HepG2 (cell line): ENCODE results near the gene CYSRT1. TPM values are rescaled to one million over a fixed set of nuclear protein-coding genes. Genes with fewer than 3 reads are reported as not detected.

Experiments
- DMAP1 ChIP-seq: IDR thresholded peaks from 2 replicates; pipeline ENCODE4 v1.6.1; 2016
- EZH2 ChIP-seq: conservative IDR thresholded peaks from 2 replicates; pipeline ENCODE4 v1.6.1; 2012; ENCODE audit warnings: mild to moderate bottlenecking, low read depth, low read length, moderate library complexity
- HNRNPUL1 ChIP-seq: fragments of 200-400 bp; formaldehyde crosslinking; IDR thresholded peaks from 2 replicates; pipeline ENCODE4 v1.6.1; 2017; ENCODE audit warnings: low read depth, mild to moderate bottlenecking, low read length, moderate library complexity
- HOXA9 ChIP-seq: sonication (generic); formaldehyde crosslinking; IDR thresholded peaks from 2 replicates; pipeline ENCODE4 v1.8.1; 2022; ENCODE audit warnings: missing genetic modification reagents, mild to moderate bottlenecking, moderate library complexity, borderline replicate concordance
- NR1H2 ChIP-seq: sonication (generic); formaldehyde crosslinking; IDR thresholded peaks from 2 replicates; pipeline ENCODE4 v1.8.1; 2022; ENCODE audit warnings: low read depth, missing genetic modification reagents, borderline replicate concordance
- PAWR ChIP-seq: sonication (generic); formaldehyde crosslinking; IDR thresholded peaks from 2 replicates; pipeline ENCODE4 v1.4.0; 2020; ENCODE audit warnings: missing genetic modification reagents, mild to moderate bottlenecking, borderline replicate concordance
- PTBP1 ChIP-seq: fragments of 200-400 bp; formaldehyde crosslinking; IDR thresholded peaks from 2 replicates; pipeline ENCODE4 v1.6.1; 2018; ENCODE audit warnings: low read length, low read depth; ENCODE audit not compliant: poor library complexity, severe bottlenecking
- RBFOX2 ChIP-seq: fragments of 200-400 bp; formaldehyde crosslinking; IDR thresholded peaks from 2 replicates; pipeline ENCODE4 v1.6.1; 2017; ENCODE audit warnings: low read depth, mild to moderate bottlenecking, low read length
- SAFB2 ChIP-seq: sonication (generic); formaldehyde crosslinking; IDR thresholded peaks from 2 replicates; pipeline ENCODE4 v1.5.1; 2020; ENCODE audit warnings: missing genetic modification reagents, low read depth, mild to moderate bottlenecking, borderline replicate concordance
- ZNF12 ChIP-seq: sonication (generic); formaldehyde crosslinking; IDR thresholded peaks from 2 replicates; pipeline ENCODE4 v1.5.0; 2020; ENCODE audit warnings: missing genetic modification reagents
- ZNF24 ChIP-seq: fragments of 450-650 bp; IDR thresholded peaks from 2 replicates; pipeline ENCODE4 v1.6.1; 2017; ENCODE audit warnings: antibody characterized with exemption, mild to moderate bottlenecking
- ZNF510 ChIP-seq: sonication (generic); formaldehyde crosslinking; IDR thresholded peaks from 2 replicates; pipeline ENCODE4 v1.4.0; 2020; ENCODE audit warnings: low read depth, mild to moderate bottlenecking, missing genetic modification reagents
- ZNF816 ChIP-seq: sonication (generic); formaldehyde crosslinking; IDR thresholded peaks from 2 replicates; pipeline ENCODE4 v1.8.0; 2022; ENCODE audit warnings: missing genetic modification reagents, mild to moderate bottlenecking, borderline replicate concordance
- polyA plus RNA-seq, 8 experiments: library from polyadenylated mRNA; depleted of rRNA in 3 of 8; stranded (reverse) in 7 of 8; unstranded in 1 of 8; fragments of >200 nt; fragmentation: Illumina TruSeq in 4 of 8; extraction: Trizol in 4 of 8; gene quantifications; 2 replicates each; pipeline versions ENCODE4 v1.2.1 to v1.2.3, GENCODE V29; 2011 to 2016; ENCODE audit warnings: low read depth in 4 of 8, missing spikeins in 1 of 8, mixed read lengths in 1 of 8; ENCODE audit not compliant: insufficient read depth in 1 of 8
- total RNA-seq, 5 experiments: library from RNA; depleted of rRNA; stranded (reverse); fragments of >200 nt; fragmentation: Illumina TruSeq; extraction: Trizol; gene quantifications; 2 replicates each; pipeline ENCODE4 v1.2.3, GENCODE V29; 2016; ENCODE audit warnings: low read depth in 1 of 5
- TF ChIP-seq, protein P1 (sequence below): sonication (generic); formaldehyde crosslinking; IDR thresholded peaks from 2 replicates; pipeline ENCODE4 v1.8.0; 2022; ENCODE audit warnings: missing genetic modification reagents, low read depth, mild to moderate bottlenecking, borderline replicate concordance
- TF ChIP-seq, protein P2 (sequence below): fragments of 450-650 bp; IDR thresholded peaks from 2 replicates; pipeline ENCODE4 v1.6.1; 2016
- TF ChIP-seq, protein P3 (sequence below): sonication (generic); formaldehyde crosslinking; IDR thresholded peaks from 2 replicates; pipeline ENCODE4 v1.8.0; 2022; ENCODE audit warnings: missing genetic modification reagents, mild to moderate bottlenecking, moderate library complexity, borderline replicate concordance
- TF ChIP-seq, protein P4 (sequence below): sonication (generic); formaldehyde crosslinking; IDR thresholded peaks from 2 replicates; pipeline ENCODE4 v1.4.0; 2020; ENCODE audit warnings: missing genetic modification reagents, borderline replicate concordance
- TF ChIP-seq, protein P5 (sequence below): sonication (generic); formaldehyde crosslinking; IDR thresholded peaks from 2 replicates; pipeline ENCODE4 v1.4.0; 2020; ENCODE audit warnings: missing genetic modification reagents

CYSRT1 gene
- total and polyA plus RNA-seq, 2 of the 13 experiments (the other 11 are each of a cell fraction or from before 2014, with no cell fraction given), result 1.5 to 2.1 TPM

DNA sequence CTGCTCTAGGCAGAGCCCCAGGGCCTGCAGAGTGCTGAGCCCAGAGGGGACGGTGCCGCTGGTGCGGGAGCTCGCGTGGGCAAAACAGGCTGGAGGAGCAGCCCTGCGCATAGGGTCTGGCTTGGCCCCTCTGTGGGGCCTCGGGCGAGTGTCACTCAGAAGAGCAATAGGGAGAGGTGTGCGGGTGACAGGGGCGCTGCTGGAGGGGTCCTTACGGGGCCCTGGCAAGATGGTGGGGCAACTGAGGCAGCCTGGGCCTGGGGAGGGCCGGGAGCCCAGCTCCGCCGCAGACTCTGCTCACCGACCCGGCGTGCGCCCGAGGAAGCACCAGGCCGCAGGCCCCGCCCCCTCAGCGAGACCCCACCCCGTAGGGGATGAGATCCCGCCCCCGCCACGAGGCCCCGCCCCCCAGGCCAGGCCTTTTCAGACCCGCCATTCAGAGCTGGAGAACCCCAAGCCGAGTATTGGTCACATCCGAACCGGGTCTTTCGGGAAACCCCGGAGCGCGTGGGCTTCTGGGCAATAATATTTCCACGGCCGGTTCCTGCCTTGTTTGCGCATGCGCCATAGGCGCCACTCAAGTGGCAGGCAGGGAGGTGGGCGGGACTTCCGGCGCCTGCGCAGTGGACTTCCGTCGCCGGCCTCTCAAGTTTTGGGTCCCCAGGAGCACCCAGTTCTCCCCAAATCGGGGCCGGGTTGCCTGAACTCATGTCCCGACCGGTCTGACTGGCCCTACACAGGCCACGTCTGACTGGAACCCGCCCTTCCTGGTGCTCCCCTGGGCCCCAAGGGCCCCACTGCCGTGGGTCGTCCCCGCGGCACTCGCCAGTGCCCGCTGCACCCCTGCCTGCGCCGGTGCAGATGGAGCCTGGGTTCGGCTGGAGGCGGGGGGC lies 1.6 kb upstream of the CYSRT1 start (continued):
- TF ChIP-seq, protein P1, sequence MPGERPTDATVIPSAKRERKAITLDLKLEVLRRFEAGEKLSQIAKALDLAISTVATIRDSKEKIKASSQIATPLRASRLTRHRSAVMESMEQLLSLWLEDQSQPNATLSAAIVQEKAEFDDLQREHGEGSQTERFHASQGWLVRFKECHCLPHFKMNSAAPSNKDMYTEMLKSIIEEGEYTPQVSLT (CRISPR knock-in tag), result no peak
- TF ChIP-seq, protein P2, sequence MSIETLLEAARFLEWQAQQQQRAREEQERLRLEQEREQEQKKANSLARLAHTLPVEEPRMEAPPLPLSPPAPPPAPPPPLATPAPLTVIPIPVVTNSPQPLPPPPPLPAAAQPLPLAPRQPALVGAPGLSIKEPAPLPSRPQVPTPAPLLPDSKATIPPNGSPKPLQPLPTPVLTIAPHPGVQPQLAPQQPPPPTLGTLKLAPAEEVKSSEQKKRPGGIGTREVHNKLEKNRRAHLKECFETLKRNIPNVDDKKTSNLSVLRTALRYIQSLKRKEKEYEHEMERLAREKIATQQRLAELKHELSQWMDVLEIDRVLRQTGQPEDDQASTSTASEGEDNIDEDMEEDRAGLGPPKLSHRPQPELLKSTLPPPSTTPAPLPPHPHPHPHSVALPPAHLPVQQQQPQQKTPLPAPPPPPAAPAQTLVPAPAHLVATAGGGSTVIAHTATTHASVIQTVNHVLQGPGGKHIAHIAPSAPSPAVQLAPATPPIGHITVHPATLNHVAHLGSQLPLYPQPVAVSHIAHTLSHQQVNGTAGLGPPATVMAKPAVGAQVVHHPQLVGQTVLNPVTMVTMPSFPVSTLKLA, result peak; percentile 39; the same call in 1 of the 2 replicates
- TF ChIP-seq, protein P3, sequence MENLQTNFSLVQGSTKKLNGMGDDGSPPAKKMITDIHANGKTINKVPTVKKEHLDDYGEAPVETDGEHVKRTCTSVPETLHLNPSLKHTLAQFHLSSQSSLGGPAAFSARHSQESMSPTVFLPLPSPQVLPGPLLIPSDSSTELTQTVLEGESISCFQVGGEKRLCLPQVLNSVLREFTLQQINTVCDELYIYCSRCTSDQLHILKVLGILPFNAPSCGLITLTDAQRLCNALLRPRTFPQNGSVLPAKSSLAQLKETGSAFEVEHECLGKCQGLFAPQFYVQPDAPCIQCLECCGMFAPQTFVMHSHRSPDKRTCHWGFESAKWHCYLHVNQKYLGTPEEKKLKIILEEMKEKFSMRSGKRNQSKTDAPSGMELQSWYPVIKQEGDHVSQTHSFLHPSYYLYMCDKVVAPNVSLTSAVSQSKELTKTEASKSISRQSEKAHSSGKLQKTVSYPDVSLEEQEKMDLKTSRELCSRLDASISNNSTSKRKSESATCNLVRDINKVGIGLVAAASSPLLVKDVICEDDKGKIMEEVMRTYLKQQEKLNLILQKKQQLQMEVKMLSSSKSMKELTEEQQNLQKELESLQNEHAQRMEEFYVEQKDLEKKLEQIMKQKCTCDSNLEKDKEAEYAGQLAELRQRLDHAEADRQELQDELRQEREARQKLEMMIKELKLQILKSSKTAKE (CRISPR knock-in tag), result no peak
- TF ChIP-seq PTBP1, result no peak
- TF ChIP-seq SAFB2 (CRISPR knock-in tag), result no peak; the same call in 1 of the 2 replicates
- TF ChIP-seq ZNF12, result no peak
- no peak for TF ChIP-seq PAWR
- no peak for TF ChIP-seq HOXA9 (CRISPR knock-in tag)
- no peak for TF ChIP-seq ZNF24
- no peak for TF ChIP-seq NR1H2
- TF ChIP-seq, protein P4, sequence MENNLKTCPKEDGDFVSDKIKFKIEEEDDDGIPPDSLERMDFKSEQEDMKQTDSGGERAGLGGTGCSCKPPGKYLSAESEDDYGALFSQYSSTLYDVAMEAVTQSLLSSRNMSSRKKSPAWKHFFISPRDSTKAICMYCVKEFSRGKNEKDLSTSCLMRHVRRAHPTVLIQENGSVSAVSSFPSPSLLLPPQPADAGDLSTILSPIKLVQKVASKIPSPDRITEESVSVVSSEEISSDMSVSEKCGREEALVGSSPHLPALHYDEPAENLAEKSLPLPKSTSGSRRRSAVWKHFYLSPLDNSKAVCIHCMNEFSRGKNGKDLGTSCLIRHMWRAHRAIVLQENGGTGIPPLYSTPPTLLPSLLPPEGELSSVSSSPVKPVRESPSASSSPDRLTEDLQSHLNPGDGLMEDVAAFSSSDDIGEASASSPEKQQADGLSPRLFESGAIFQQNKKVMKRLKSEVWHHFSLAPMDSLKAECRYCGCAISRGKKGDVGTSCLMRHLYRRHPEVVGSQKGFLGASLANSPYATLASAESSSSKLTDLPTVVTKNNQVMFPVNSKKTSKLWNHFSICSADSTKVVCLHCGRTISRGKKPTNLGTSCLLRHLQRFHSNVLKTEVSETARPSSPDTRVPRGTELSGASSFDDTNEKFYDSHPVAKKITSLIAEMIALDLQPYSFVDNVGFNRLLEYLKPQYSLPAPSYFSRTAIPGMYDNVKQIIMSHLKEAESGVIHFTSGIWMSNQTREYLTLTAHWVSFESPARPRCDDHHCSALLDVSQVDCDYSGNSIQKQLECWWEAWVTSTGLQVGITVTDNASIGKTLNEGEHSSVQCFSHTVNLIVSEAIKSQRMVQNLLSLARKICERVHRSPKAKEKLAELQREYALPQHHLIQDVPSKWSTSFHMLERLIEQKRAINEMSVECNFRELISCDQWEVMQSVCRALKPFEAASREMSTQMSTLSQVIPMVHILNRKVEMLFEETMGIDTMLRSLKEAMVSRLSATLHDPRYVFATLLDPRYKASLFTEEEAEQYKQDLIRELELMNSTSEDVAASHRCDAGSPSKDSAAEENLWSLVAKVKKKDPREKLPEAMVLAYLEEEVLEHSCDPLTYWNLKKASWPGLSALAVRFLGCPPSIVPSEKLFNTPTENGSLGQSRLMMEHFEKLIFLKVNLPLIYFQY (CRISPR knock-in tag), result no peak
- peak; percentile 74 for TF ChIP-seq RBFOX2
- no peak for TF ChIP-seq HNRNPUL1
- 0 out of 2 replicates have a peak, but pooled peaks have one; percentile 4 for TF ChIP-seq DMAP1 (CRISPR knock-in tag)
- no peak; the same call in 1 of the 2 replicates for TF ChIP-seq ZNF816 (CRISPR knock-in tag)
- TF ChIP-seq ZNF510 (CRISPR knock-in tag), result 0 out of 2 replicates have a peak, but pooled peaks have one; percentile 27
- TF ChIP-seq EZH2, result no peak
- TF ChIP-seq, protein P5, sequence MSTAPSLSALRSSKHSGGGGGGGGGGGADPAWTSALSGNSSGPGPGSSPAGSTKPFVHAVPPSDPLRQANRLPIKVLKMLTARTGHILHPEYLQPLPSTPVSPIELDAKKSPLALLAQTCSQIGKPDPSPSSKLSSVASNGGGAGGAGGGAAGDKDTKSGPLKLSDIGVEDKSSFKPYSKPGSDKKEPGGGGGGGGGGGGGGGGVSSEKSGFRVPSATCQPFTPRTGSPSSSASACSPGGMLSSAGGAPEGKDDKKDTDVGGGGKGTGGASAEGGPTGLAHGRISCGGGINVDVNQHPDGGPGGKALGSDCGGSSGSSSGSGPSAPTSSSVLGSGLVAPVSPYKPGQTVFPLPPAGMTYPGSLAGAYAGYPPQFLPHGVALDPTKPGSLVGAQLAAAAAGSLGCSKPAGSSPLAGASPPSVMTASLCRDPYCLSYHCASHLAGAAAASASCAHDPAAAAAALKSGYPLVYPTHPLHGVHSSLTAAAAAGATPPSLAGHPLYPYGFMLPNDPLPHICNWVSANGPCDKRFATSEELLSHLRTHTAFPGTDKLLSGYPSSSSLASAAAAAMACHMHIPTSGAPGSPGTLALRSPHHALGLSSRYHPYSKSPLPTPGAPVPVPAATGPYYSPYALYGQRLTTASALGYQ (CRISPR knock-in tag), result no peak
